ENCODE results near the gene DES.

- TF ChIP-seq ZBTB21 (CRISPR knock-in tag; IDR thresholded peaks at IDR 0.05; ENCODE audit: borderline replicate concordance): no peak
- TF ChIP-seq, protein P1, sequence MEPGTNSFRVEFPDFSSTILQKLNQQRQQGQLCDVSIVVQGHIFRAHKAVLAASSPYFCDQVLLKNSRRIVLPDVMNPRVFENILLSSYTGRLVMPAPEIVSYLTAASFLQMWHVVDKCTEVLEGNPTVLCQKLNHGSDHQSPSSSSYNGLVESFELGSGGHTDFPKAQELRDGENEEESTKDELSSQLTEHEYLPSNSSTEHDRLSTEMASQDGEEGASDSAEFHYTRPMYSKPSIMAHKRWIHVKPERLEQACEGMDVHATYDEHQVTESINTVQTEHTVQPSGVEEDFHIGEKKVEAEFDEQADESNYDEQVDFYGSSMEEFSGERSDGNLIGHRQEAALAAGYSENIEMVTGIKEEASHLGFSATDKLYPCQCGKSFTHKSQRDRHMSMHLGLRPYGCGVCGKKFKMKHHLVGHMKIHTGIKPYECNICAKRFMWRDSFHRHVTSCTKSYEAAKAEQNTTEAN (CRISPR knock-in tag; IDR thresholded peaks at IDR 0.05): no peak
- TF ChIP-seq, protein P2, sequence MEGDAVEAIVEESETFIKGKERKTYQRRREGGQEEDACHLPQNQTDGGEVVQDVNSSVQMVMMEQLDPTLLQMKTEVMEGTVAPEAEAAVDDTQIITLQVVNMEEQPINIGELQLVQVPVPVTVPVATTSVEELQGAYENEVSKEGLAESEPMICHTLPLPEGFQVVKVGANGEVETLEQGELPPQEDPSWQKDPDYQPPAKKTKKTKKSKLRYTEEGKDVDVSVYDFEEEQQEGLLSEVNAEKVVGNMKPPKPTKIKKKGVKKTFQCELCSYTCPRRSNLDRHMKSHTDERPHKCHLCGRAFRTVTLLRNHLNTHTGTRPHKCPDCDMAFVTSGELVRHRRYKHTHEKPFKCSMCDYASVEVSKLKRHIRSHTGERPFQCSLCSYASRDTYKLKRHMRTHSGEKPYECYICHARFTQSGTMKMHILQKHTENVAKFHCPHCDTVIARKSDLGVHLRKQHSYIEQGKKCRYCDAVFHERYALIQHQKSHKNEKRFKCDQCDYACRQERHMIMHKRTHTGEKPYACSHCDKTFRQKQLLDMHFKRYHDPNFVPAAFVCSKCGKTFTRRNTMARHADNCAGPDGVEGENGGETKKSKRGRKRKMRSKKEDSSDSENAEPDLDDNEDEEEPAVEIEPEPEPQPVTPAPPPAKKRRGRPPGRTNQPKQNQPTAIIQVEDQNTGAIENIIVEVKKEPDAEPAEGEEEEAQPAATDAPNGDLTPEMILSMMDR (IDR thresholded peaks at IDR 0.05): no peak
- no peak for TF ChIP-seq CREB1 (CRISPR knock-in tag; IDR thresholded peaks at IDR 0.05)
Observed at GRCh38 chr2:219449609-219450008, 31.4 kb downstream of the DES start.

All from WTC11 (cell line).